Prostate gland (tissue), 2 donors: ENCODE measurements around the gene MMP21.

Source experiments
- CTCF ChIP-seq, 4 experiments: fragments of 200-600 bp in 2 of 4; fragments of 450-650 bp in 2 of 4; sonication (generic) in 2 of 4; IDR thresholded peaks; 1 replicate in 3 of 4; 2 replicates in 1 of 4; pipeline ENCODE4 v1.5.1; 2016 to 2019; ENCODE audit warnings: antibody characterized with exemption in 4 of 4, mild to moderate bottlenecking in 2 of 4, moderate library complexity in 2 of 4
- POLR2A ChIP-seq: fragments of 450-650 bp; IDR thresholded peaks from one replicate; pipeline ENCODE4 v1.6.1; 2016; ENCODE audit warnings: antibody characterized with exemption, mild to moderate bottlenecking

GRCh38 chr10:125788156-125789034, 12.8 kb upstream of the MMP21 start:
- TF ChIP-seq CTCF (IDR thresholded peaks at IDR 0.05) (no peak), POLR2A (no peak)
